NT2/D1 (cell line): ENCODE data around the gene IRF1.

Source experiments
- SUZ12 ChIP-seq: IDR thresholded peaks from 2 replicates; pipeline ENCODE4 v1.6.1; 2011; ENCODE audit not compliant: insufficient read length, insufficient read depth; ENCODE audit errors: extremely low read depth
- ZNF274 ChIP-seq: IDR thresholded peaks from 2 replicates; pipeline ENCODE4 v1.6.1; 2011; ENCODE audit warnings: mild to moderate bottlenecking, low read depth, low read length

DNA sequence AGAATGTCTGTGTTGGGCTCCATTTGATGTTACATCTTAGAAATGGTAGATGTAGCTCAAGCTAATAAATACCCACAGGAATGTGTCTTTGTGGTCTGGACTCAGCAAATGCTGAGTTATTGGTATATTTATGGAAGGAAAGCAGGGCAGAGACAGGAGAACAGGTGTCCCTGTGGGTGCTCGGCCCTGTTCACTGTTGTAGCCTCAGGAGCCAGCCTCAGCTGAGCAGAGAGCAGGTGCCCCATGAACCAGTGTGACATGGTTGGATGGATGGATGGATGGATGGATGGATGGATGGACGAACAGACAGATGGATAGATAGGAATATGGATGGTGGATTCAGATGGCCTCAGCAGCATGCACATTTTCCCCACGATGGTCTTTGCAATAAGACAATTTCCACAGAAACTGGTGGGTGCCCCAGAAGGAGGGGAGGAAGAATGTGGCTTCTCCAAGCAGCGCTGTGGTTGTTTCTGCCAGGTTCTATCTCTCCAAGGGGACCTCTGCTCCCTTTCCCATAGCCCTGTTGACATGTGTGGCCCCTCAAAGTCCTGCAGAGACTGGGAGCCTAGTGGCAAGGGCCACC lies 8.2 kb upstream of the IRF1 start:
- TF ChIP-seq SUZ12 (no peak), ZNF274 (no peak)
